ENCODE results near the gene POFUT2. TPM values are rescaled to one million over a fixed set of nuclear protein-coding genes. Genes with fewer than 3 reads are reported as not detected.

POFUT2 gene
- total RNA-seq, 4 donors from 2014 or later = 19.5 to 66.3 (median 35.1) TPM

GRCh38 chr21:45222001-45222400 is 65.7 kb downstream of the POFUT2 start:
- Histone ChIP-seq H3K4me1 (no peaks in the 10 kb centered on the region), H3K4me3 (no peak overlapping the region), H3K27ac (no peak overlapping the region), H3K9me3 (peaks cover 0 to 7% (median under 1%) of the 10 kb centered on the region in 4 donors), H3K36me3 (peaks cover 0 to 44% (median 0%) of the 10 kb centered on the region in 3 donors), H3K27me3 (no peaks in the 10 kb centered on the region)
- WGBS, 2 donors = 92% methylated on average over 9 to 15 of the region's 15 CpGs
- DNase-seq (ENCODE audit: low spot score in 2 of 2) = no peak
- TF ChIP-seq EP300 (IDR thresholded peaks at IDR 0.05) = no peak
- no peak for TF ChIP-seq CTCF (IDR thresholded peaks at IDR 0.05)
- no peak for TF ChIP-seq POLR2A (IDR thresholded peaks at IDR 0.05)

GRCh38 chr21:45220714-45221490 is 66.8 kb downstream of the POFUT2 start:
- TF ChIP-seq POLR2A (IDR thresholded peaks at IDR 0.05) (no peak), EP300 (IDR thresholded peaks at IDR 0.05) (no peak), CTCF (IDR thresholded peaks at IDR 0.05) (no peak)
- Histone ChIP-seq H3K27me3 (no peaks in the 10 kb centered on the region), H3K4me1 (no peaks in the 10 kb centered on the region), H3K36me3 (peaks cover 0 to 44% (median 0%) of the 10 kb centered on the region in 3 donors), H3K27ac (no peak overlapping the region), H3K9me3 (peaks cover 0 to 12% (median 3%) of the 10 kb centered on the region in 4 donors), H3K4me3 (no peak overlapping the region)
- no peak for DNase-seq (ENCODE audit: low spot score in 2 of 2)
- WGBS, 2 donors = 93 to 94% methylated on average over 29 of the region's 29 CpGs

DNA sequence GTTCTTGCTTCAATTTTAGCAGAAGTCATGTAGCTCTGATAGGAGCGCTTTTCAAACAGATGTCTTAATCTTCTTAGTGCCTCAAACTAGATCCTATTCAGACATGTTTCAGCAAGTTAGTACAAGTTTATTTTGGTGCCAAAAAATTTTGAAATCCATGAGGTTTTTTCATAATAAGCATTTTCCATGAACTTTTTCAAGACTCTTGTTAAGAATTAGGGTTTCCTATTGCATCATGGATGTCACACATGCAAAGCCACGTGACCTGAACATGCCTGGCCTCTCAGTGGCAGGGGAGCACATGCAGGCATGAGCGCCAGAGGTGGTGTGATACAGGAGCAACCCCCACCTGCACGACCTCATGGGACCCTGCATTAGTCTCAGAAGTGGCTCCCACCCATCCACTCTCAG is 67.6 kb downstream of the POFUT2 start:
- 85 to 87% methylated on average over 4 of the region's 4 CpGs for WGBS, 2 donors
- peaks cover 0 to 52% (median 0%) of the 10 kb centered on the region in 3 donors for H3K36me3 ChIP-seq
- DNase-seq (ENCODE audit: low spot score in 2 of 2) = peak in 1 of 2 donors; percentile 36
- no peak overlapping the region for H3K4me3 ChIP-seq
- no peaks in the 10 kb centered on the region for H3K4me1 ChIP-seq
- no peaks in the 10 kb centered on the region for H3K27me3 ChIP-seq
- TF ChIP-seq CTCF (IDR thresholded peaks at IDR 0.05) = no peak
- TF ChIP-seq POLR2A (IDR thresholded peaks at IDR 0.05) = no peak
- TF ChIP-seq EP300 (IDR thresholded peaks at IDR 0.05) = no peak
- peaks cover 0 to 12% (median 3%) of the 10 kb centered on the region in 4 donors for H3K9me3 ChIP-seq
- no peak overlapping the region for H3K27ac ChIP-seq

- Histone ChIP-seq H3K27ac (peak overlapping the region in 1 of 4 donors; percentile 19), H3K36me3 (peaks cover 0 to 58% (median 0%) of the 10 kb centered on the region in 3 donors), H3K4me1 (no peaks in the 10 kb centered on the region), H3K4me3 (no peak overlapping the region), H3K27me3 (no peaks in the 10 kb centered on the region), H3K9me3 (peaks cover 0 to 12% (median 3%) of the 10 kb centered on the region in 4 donors)
- no peak for TF ChIP-seq POLR2A (IDR thresholded peaks at IDR 0.05)
- TF ChIP-seq EP300 (IDR thresholded peaks at IDR 0.05) = no peak
- TF ChIP-seq CTCF (IDR thresholded peaks at IDR 0.05) = no peak
- WGBS, 2 donors = 66 to 73% methylated on average over 6 of the region's 6 CpGs
- no peak for DNase-seq (ENCODE audit: low spot score in 2 of 2)
These were observed 68.2 kb downstream of the POFUT2 start for GRCh38 chr21:45219517-45219916.

DNA sequence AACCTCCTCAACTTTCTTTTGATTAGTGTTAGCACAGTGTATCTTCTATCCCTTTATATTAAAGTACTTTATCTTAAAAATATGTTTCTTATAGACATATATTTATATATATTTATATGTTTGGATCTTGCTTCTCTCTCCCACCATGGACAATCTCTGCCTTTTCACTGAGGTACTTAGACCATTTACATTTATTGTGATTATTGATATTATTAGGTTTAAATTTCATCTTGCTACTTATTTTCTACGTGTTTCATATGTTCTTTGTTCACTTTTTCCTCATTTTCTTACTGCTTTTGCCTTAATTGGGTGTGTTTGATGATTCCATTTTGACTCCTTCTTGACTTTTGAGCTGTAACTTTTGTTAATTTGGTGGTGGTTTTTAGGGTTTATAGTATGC is 70.7 kb downstream of the POFUT2 start:
- Histone ChIP-seq H3K4me3 (no peak overlapping the region), H3K27ac (no peak overlapping the region), H3K9me3 (peaks cover 0 to 12% (median 3%) of the 10 kb centered on the region in 4 donors), H3K4me1 (no peaks in the 10 kb centered on the region), H3K36me3 (peaks cover 0 to 59% (median 0%) of the 10 kb centered on the region in 3 donors), H3K27me3 (no peaks in the 10 kb centered on the region)
- no peak for TF ChIP-seq POLR2A (IDR thresholded peaks at IDR 0.05)
- no peak for DNase-seq (ENCODE audit: low spot score in 2 of 2)
- 79 to 89% methylated on average over 1 of the region's 1 CpG for WGBS, 2 donors
